ENCODE results near the gene BCL2L11.
"Not testable (repeated sequence)": the region's sequence is repeated elsewhere in the genome, so short reads cannot be mapped to it uniquely, and the experiment has no call there.

Gene BCL2L11, protein sequence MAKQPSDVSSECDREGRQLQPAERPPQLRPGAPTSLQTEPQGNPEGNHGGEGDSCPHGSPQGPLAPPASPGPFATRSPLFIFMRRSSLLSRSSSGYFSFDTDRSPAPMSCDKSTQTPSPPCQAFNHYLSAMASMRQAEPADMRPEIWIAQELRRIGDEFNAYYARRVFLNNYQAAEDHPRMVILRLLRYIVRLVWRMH

DNA sequence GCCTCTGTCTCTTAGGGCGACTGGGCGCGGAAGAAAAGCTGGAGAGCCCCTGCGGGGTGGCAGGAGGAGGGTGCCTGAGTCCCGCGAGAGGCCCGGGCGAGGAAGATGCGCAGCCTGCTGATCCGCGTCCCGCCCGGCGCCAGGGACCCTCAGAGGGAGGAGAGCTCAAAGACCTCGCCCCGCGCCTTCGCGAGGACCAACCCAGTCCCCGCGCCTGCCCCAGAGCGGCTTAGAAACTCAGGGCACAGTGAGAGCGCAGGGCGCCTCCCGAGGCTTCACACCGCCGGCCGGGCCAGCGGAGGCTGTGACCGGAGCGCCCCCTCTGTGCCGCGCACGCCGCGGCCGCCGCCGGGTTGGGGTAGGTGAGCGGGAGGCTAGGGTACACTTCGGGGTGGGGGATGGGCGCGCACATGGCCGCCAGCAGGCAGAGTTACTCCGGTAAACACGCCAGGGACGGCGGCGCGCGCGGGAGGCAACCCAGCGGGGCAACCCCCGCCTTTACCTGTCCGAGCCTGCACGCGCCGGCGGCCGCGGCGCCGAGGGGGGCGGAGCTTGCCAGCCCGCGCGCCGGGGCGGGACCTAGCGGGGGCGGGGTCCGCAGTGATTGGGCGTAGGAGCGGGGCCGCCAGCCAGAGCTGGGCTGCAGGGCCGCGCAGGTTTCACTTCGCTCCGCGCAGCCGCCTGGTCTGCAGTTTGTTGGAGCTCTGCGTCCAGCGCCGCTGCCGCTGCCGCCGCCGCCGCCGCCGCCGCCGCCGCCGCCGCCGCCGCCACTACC, at the start of gene BCL2L11:
TSS of gene BCL2L11 (plus strand) at position 662 of the 775 bp plus-strand sequence. CDS start 2,832 bp downstream, outside the sequence.
- Histone ChIP-seq H3K27ac (peak within 1 kb of the TSS; percentile 62 to 78), H3K36me3 (peaks cover 0 to 11% (median 3%) of the 10 kb centered on the region in 3 donors), H3K9me3 (no peaks in the 10 kb centered on the region), H3K4me1 (peaks cover 0 to 61% (median 25%) of the 10 kb centered on the region in 4 donors), H3K4me3 (peak within 1 kb of the TSS; percentile 77 to 83), H3K27me3 (no peaks in the 10 kb centered on the region)
- DNase-seq: peak; percentile 86 to 93
- intact Hi-C loops (cut with DNase I; ENCODE audit: low total_unique reads): no loop called here
- TF ChIP-seq, protein P1, sequence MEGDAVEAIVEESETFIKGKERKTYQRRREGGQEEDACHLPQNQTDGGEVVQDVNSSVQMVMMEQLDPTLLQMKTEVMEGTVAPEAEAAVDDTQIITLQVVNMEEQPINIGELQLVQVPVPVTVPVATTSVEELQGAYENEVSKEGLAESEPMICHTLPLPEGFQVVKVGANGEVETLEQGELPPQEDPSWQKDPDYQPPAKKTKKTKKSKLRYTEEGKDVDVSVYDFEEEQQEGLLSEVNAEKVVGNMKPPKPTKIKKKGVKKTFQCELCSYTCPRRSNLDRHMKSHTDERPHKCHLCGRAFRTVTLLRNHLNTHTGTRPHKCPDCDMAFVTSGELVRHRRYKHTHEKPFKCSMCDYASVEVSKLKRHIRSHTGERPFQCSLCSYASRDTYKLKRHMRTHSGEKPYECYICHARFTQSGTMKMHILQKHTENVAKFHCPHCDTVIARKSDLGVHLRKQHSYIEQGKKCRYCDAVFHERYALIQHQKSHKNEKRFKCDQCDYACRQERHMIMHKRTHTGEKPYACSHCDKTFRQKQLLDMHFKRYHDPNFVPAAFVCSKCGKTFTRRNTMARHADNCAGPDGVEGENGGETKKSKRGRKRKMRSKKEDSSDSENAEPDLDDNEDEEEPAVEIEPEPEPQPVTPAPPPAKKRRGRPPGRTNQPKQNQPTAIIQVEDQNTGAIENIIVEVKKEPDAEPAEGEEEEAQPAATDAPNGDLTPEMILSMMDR (IDR thresholded peaks at IDR 0.05): no peak

DNA sequence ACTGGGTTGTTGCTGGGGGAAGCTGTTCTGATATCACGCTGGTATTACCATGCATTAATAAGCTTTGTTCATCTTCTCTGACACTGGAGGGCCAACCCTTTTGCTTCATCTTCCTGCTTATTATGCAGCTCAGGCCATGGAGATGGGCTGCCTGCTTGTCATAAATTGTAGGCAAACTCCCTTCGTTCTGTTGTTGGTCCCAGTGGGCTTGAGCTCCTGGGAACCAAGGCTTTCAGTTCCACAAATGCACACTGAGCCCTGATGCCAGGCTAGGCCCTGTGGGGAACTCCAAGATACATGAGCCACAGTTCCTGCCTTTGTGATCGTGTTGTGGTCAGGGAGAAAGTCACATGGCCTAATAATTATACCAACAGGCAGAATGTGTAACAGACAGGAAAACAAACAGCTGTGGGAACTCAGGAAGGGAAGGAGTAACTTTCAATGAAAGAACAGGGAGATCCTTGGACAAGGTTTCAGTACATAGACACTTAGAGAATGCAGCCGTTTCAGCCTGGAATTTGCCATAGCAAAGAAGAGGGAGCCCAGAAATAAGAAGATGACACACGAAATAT, 49.0 kb upstream of the BCL2L11 start:
- intact Hi-C loops (cut with DNase I; ENCODE audit: low total_unique reads): no loop called here
- no peaks in the 10 kb centered on the region for H3K27me3 ChIP-seq
- TF ChIP-seq, protein P1 (IDR thresholded peaks at IDR 0.05): no peak
- H3K27ac ChIP-seq: peak overlapping the region; percentile 26 to 49
- peak in 1 of 2 donors; percentile 43 for DNase-seq
- H3K4me1 ChIP-seq: peaks cover 0 to 23% (median 14%) of the 10 kb centered on the region in 4 donors
- H3K9me3 ChIP-seq: no peaks in the 10 kb centered on the region
- no peak overlapping the region for H3K4me3 ChIP-seq
- no peaks in the 10 kb centered on the region for H3K36me3 ChIP-seq

DNA sequence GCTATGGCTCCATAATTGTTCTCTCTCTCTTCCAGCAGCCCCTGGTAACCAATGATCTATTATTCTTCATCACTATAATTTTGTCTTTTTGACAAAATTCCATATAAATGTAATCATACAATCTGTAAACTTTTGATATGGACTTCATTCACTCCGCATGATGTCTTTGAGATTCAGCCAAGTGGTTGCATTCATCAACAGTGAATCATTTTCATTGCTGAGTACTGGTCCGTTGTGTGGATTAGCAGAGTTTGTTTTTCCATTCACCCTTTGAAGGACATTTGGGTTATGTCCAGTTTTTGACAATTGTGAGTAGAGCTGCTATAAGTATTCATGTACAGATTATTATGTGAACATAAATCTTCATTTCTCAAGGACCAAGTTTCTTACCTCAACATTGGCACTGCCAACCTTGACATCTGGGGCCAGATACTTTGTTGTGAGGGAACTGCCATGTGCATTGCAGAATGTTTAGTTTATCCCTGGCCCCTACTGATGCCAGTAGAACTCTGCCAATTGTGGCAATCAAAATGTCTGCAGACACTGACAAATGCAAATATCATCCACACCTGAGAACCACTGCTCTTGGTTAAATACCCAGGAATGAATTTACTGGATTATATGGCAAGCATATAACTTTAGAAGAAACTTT, 48.4 kb upstream of the BCL2L11 start:
- TF ChIP-seq, protein P1 (IDR thresholded peaks at IDR 0.05): no peak

DNA sequence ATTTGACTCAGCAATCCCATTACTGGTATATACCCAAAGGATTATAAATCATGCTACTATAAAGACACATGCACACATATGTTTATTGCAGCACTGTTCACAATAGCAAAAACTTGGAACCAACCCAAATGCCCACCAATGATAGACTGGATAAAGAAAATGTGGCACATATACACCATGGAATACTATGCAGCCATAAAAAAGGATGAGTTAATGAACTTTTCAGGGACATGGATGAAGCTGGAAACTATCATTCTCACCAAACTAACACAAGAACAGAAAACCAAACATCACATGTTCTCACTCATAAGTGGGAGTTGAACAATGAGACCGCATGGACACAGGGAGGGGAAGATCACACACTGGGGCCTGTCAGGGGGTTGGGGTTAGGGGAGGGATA, 38.1 kb upstream of the BCL2L11 start:
- H3K9me3 ChIP-seq; H3K27ac ChIP-seq; H3K27me3 ChIP-seq; H3K4me1 ChIP-seq; H3K36me3 ChIP-seq; DNase-seq; intact Hi-C loops (cut with DNase I; ENCODE audit: low total_unique reads); H3K4me3 ChIP-seq: not testable (repeated sequence)

More for the DNA sequence above, 48.4 kb upstream of the BCL2L11 start:
- DNase-seq: no peak
- Histone ChIP-seq H3K4me3 (no peak overlapping the region), H3K9me3 (no peaks in the 10 kb centered on the region), H3K36me3 (no peaks in the 10 kb centered on the region), H3K27me3 (no peaks in the 10 kb centered on the region), H3K4me1 (peaks cover 0 to 23% (median 14%) of the 10 kb centered on the region in 4 donors), H3K27ac (peak overlapping the region; percentile 26 to 49)
- intact Hi-C loops (cut with DNase I; ENCODE audit: low total_unique reads): no loop called here

DNA sequence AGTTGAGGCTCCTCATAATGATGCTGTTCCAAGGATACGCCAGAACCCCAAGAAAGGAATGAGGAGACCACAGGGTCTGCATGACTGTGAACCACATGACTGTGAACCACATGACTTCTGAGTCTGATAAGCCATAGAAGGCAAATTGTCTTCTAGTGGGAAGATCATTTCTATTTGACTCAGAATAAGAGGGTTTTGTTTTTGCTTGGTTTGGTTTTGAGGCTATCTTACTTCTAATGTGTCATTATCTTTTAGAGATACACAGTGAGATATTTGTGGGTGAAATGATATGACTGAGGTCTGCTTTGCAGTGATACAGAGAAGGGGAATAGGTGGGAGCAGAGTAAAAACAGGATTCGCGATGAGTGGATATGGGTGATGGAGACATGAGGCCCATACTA, 28.9 kb upstream of the BCL2L11 start:
- intact Hi-C loops (cut with DNase I; ENCODE audit: low total_unique reads): no loop called here
- H3K9me3 ChIP-seq: no peaks in the 10 kb centered on the region
- DNase-seq: no peak
- H3K27ac ChIP-seq: no peak overlapping the region
- TF ChIP-seq, protein P1 (IDR thresholded peaks at IDR 0.05): no peak
- no peaks in the 10 kb centered on the region for H3K4me1 ChIP-seq
- no peak overlapping the region for H3K4me3 ChIP-seq
- no peaks in the 10 kb centered on the region for H3K27me3 ChIP-seq
- H3K36me3 ChIP-seq: no peaks in the 10 kb centered on the region

All from tibial artery (tissue), 4 donors.